ENCODE data around the gene MYCL.

DNA sequence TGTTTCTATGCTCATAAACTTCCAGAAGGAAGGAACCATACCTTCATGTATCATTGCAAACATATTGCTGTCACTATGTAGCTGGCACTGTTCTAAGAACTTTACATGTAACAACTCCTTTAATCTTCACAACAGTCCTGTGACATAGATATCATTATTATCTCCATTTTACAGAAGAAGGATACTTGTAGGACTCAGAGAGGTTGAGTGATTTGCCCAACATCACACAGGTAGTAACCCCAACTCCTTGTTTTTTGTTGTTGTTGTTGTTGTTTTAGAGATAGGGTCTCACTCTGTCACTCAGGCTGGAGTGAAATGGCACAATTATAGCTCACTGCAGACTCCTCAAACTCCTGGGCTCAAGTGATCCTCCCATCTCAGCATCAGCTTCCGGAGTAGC is 10.8 kb downstream of the MYCL start:
- no peak for TF ChIP-seq POLR2A (IDR thresholded peaks at IDR 0.05; ENCODE audit: low read depth, low read length)
- no peak for TF ChIP-seq POLR2AphosphoS5 (IDR thresholded peaks at IDR 0.05; ENCODE audit: low read depth, low read length)
- TF ChIP-seq TAF1 (IDR thresholded peaks at IDR 0.05; ENCODE audit: low read depth, low read length) = no peak
- TF ChIP-seq SPI1 (IDR thresholded peaks at IDR 0.05; ENCODE audit: low read depth, low read length) = no peak
- no peak for TF ChIP-seq PAX5 (IDR thresholded peaks at IDR 0.05; ENCODE audit: insufficient read depth, low read length, severe bottlenecking)
- no peak for TF ChIP-seq POU2F2 (IDR thresholded peaks at IDR 0.05; ENCODE audit: low read depth, low read length)
